CD4-positive, alpha-beta T cell treated with Interleukin-15 for 4 hours (primary cell): Measurements from ENCODE around the gene PPP1R11.

Experiments used
- DNase-seq: peaks from one replicate; pipeline ENCODE4 v3.0.0-alpha.2; 2020; ENCODE audit warnings: low spot score

The PPP1R11 gene

GRCh38 chr6:30061858-30062458, 5.0 kb upstream of the PPP1R11 start:
- DNase-seq = no peak

GRCh38 chr6:30062471-30063178, 4.4 kb upstream of the PPP1R11 start:
- peak; percentile 25 for DNase-seq

GRCh38 chr6:30063315-30063714, 3.7 kb upstream of the PPP1R11 start:
- DNase-seq = no peak

- DNase-seq = no peak
Observed at GRCh38 chr6:30066082-30066481, 916 bp upstream of the PPP1R11 start.

GRCh38 chr6:30067460-30068139, 602 bp downstream of the PPP1R11 start:
- no peak for DNase-seq

- DNase-seq = no peak
Observed at GRCh38 chr6:30071081-30071818, 4.3 kb downstream of the PPP1R11 start.

- no peak for DNase-seq
Observed at GRCh38 chr6:30071858-30072257, 4.9 kb downstream of the PPP1R11 start.

- no peak for DNase-seq
Observed at GRCh38 chr6:30073489-30074235, 6.7 kb downstream of the PPP1R11 start.

- DNase-seq = no peak
Observed at GRCh38 chr6:30074331-30075093, 7.5 kb downstream of the PPP1R11 start.

GRCh38 chr6:30075094-30075789, 8.2 kb downstream of the PPP1R11 start, which contains the start of gene RNF39:
Gene RNF39 (minus strand): TSS chr6:30075769. CDS start chr6:30075585, 184 bp downstream.
- DNase-seq = no peak

- no peak for DNase-seq
Observed at GRCh38 chr6:30075790-30076732, 9.1 kb downstream of the PPP1R11 start.

- no peak for DNase-seq
Observed at GRCh38 chr6:30077218-30077617, 10.2 kb downstream of the PPP1R11 start.

GRCh38 chr6:30087876-30088275, 20.9 kb downstream of the PPP1R11 start:
- DNase-seq = no peak

GRCh38 chr6:30091577-30092381, 24.8 kb downstream of the PPP1R11 start:
- DNase-seq = no peak

GRCh38 chr6:30092852-30093543, 26.0 kb downstream of the PPP1R11 start:
- DNase-seq = no peak

GRCh38 chr6:30093951-30094661, 27.1 kb downstream of the PPP1R11 start:
- no peak for DNase-seq

GRCh38 chr6:30096829-30097228, 29.8 kb downstream of the PPP1R11 start:
- no peak for DNase-seq
